Left lung (tissue), 10 donors: ENCODE results near the gene SIPA1L2. TPM values are rescaled to one million over a fixed set of nuclear protein-coding genes. Genes with fewer than 3 reads are reported as not detected.
A peak's percentile ranks its signal among the peaks of the same experiment; 100 is the strongest.

ENCODE experiments used
- ATAC-seq: fragments of 200-7000 bp; cut with Tn5 transposase; one replicate; pipeline ENCODE4 v1.9.1; 2020; ENCODE audit warnings: moderate library complexity
- DNase-seq, 4 donors: peaks; one replicate each; pipeline ENCODE4 v3.0.0-alpha.2; 2013 to 2020
- H3K27ac ChIP-seq, 2 donors: fragments of 200-600 bp; sonication (generic) in 1 of 2; one replicate each; pipeline versions ENCODE4 v1.5.0 to v1.8.0; 2020 to 2021
- H3K27me3 ChIP-seq, 2 donors: fragments of 200-600 bp; sonication (generic) in 1 of 2; one replicate each; pipeline versions ENCODE4 v1.5.0 to v1.8.0; 2020 to 2021
- H3K36me3 ChIP-seq, 2 donors: fragments of 200-600 bp; sonication (generic) in 1 of 2; one replicate each; pipeline versions ENCODE4 v1.5.0 to v1.8.0; 2020 to 2021
- H3K4me1 ChIP-seq, 2 donors: fragments of 200-600 bp; one replicate each; pipeline ENCODE4 v1.8.0; 2021
- H3K4me3 ChIP-seq, 2 donors: fragments of 200-600 bp; sonication (generic) in 1 of 2; one replicate each; pipeline versions ENCODE4 v1.5.0 to v1.8.0; 2020 to 2021; ENCODE audit warnings: mild to moderate bottlenecking in 1 of 2
- H3K9me3 ChIP-seq, 2 donors: fragments of 200-600 bp; sonication (generic) in 1 of 2; one replicate each; pipeline versions ENCODE4 v1.5.0 to v1.8.0; 2020 to 2021
- CTCF ChIP-seq, 2 donors: fragments of 200-600 bp; sonication (generic) in 1 of 2; IDR thresholded peaks; one replicate each; pipeline versions ENCODE4 v1.5.0 to v1.8.0; 2021; ENCODE audit warnings: antibody characterized with exemption in 2 of 2
- intact Hi-C, 2 donors: fragments of 100-400 bp; cut with DNase I; formaldehyde crosslinking; loops; one replicate each; pipeline versions ENCODE4 v1.11.2 to v1.14.2; 2022
- polyA plus RNA-seq, 6 donors: library from polyadenylated mRNA; unstranded; fragments of 120-200 nt; gene quantifications; one replicate each; pipeline ENCODE4 v1.2.1, GENCODE V29; 2013; ENCODE audit not compliant: insufficient read length in 6 of 6
- total RNA-seq, 2 donors: library from RNA; stranded (reverse); fragmentation: NEBNext Ultra II Directional; extraction: Animal tissue kit (Norgen Biotek cat#: 25700); gene quantifications; one replicate each; pipeline ENCODE4 v1.2.1, GENCODE V29; 2021
- donor health status: DM: no; HTN: yes; CAD: no.
- donor health status: DM: no; HTN: no; CAD: no.

The SIPA1L2 gene
- total and polyA plus RNA-seq, 8 donors: 19.4 to 29.3 (median 26.9) TPM

- no peak for DNase-seq
Measured at GRCh38 chr1:232596666-232597303, 33.1 kb downstream of the SIPA1L2 start.

GRCh38 chr1:232594768-232595698 lies 34.9 kb downstream of the SIPA1L2 start:
- no peaks in the 10 kb centered on the region for H3K27me3 ChIP-seq
- intact Hi-C loops: no loop called here
- H3K4me1 ChIP-seq: peaks cover 10 to 54% of the 10 kb centered on the region in 2 donors
- DNase-seq: no peak
- TF ChIP-seq CTCF (IDR thresholded peaks at IDR 0.05): no peak
- no peaks in the 10 kb centered on the region for H3K36me3 ChIP-seq
- H3K27ac ChIP-seq: no peak overlapping the region
- H3K9me3 ChIP-seq: no peaks in the 10 kb centered on the region
- ATAC-seq: no peak
- H3K4me3 ChIP-seq: no peak overlapping the region

More at GRCh38 chr1:232596666-232597303, 33.1 kb downstream of the SIPA1L2 start:
- H3K4me1 ChIP-seq: peaks cover 11 to 48% of the 10 kb centered on the region in 2 donors
- ATAC-seq: no peak
- H3K36me3 ChIP-seq: no peaks in the 10 kb centered on the region
- no peaks in the 10 kb centered on the region for H3K27me3 ChIP-seq
- no peak overlapping the region for H3K27ac ChIP-seq
- intact Hi-C loops: no loop called here
- no peak for TF ChIP-seq CTCF (IDR thresholded peaks at IDR 0.05)
- no peaks in the 10 kb centered on the region for H3K9me3 ChIP-seq
- H3K4me3 ChIP-seq: no peak overlapping the region

GRCh38 chr1:232593717-232594502 lies 36.0 kb downstream of the SIPA1L2 start:
- H3K4me3 ChIP-seq: no peak overlapping the region
- no peaks in the 10 kb centered on the region for H3K36me3 ChIP-seq
- ATAC-seq (no peak), DNase-seq (no peak)
- H3K27ac ChIP-seq: no peak overlapping the region
- no peaks in the 10 kb centered on the region for H3K27me3 ChIP-seq
- intact Hi-C loops: no loop called here
- H3K9me3 ChIP-seq: no peaks in the 10 kb centered on the region
- H3K4me1 ChIP-seq: peaks cover 10 to 54% of the 10 kb centered on the region in 2 donors
- no peak for TF ChIP-seq CTCF (IDR thresholded peaks at IDR 0.05)

- H3K27ac ChIP-seq: peak overlapping the region; percentile 51 to 87
Measured at GRCh38 chr1:232591344-232591743, 38.6 kb downstream of the SIPA1L2 start.

More at GRCh38 chr1:232591344-232591743, 38.6 kb downstream of the SIPA1L2 start:
- peaks cover 10 to 56% of the 10 kb centered on the region in 2 donors for H3K4me1 ChIP-seq
- ATAC-seq (no peak), DNase-seq (no peak)
- H3K27me3 ChIP-seq: no peaks in the 10 kb centered on the region
- H3K36me3 ChIP-seq: no peaks in the 10 kb centered on the region
- H3K4me3 ChIP-seq: no peak overlapping the region
- intact Hi-C loops: no loop called here
- TF ChIP-seq CTCF (IDR thresholded peaks at IDR 0.05): no peak
- no peaks in the 10 kb centered on the region for H3K9me3 ChIP-seq
